SK-N-SH treated with all-trans-retinoic acid at 6 μM for 48 hours (cell line): Measurements from ENCODE around the gene MRAS.

Experiments
- ARNTL ChIP-seq: fragments of 450-650 bp; formaldehyde crosslinking; IDR thresholded peaks from 2 replicates; pipeline ENCODE4 v1.5.0; 2020; ENCODE audit warnings: low read depth, mild to moderate bottlenecking, moderate library complexity, borderline replicate concordance
- BACH2 ChIP-seq: fragments of 250-450 bp; sonication (Bioruptor Pico); IDR thresholded peaks from 2 replicates; pipeline ENCODE4 v1.9.0; 2021; ENCODE audit warnings: mild to moderate bottlenecking, borderline replicate concordance
- CREB5 ChIP-seq: fragments of 250-450 bp; sonication (Bioruptor Pico); IDR thresholded peaks from 2 replicates; pipeline ENCODE4 v1.5.1; 2020; ENCODE audit warnings: low read depth, mild to moderate bottlenecking, moderate library complexity
- CSRNP3 ChIP-seq: fragments of 250-450 bp; sonication (Bioruptor Pico); IDR thresholded peaks from 2 replicates; pipeline ENCODE4 v1.5.1; 2021; ENCODE audit warnings: mild to moderate bottlenecking, moderate library complexity
- GLIS3 ChIP-seq: fragments of 250-450 bp; sonication (Bioruptor Pico); IDR thresholded peaks from 2 replicates; pipeline ENCODE4 v1.5.0; 2020; ENCODE audit warnings: mild to moderate bottlenecking, moderate library complexity
- ISL1 ChIP-seq: fragments of 250-450 bp; sonication (Bioruptor Pico); IDR thresholded peaks from 2 replicates; pipeline ENCODE4 v2.1.2; 2022; ENCODE audit warnings: mild to moderate bottlenecking, moderate library complexity
- PATZ1 ChIP-seq: fragments of 250-450 bp; sonication (Bioruptor Pico); IDR thresholded peaks from 2 replicates; pipeline ENCODE4 v1.8.0; 2020; ENCODE audit warnings: mild to moderate bottlenecking, moderate library complexity, borderline replicate concordance
- POU6F1 ChIP-seq: fragments of 250-450 bp; sonication (Bioruptor Pico); IDR thresholded peaks from 2 replicates; pipeline ENCODE4 v1.8.0; 2021; ENCODE audit warnings: low read depth, mild to moderate bottlenecking, moderate library complexity, borderline replicate concordance
- PPARA ChIP-seq: fragments of 250-450 bp; sonication (Bioruptor Pico); IDR thresholded peaks from 2 replicates; pipeline ENCODE4 v1.5.0; 2020; ENCODE audit warnings: mild to moderate bottlenecking, borderline replicate concordance
- RARB ChIP-seq: fragments of 250-450 bp; sonication (Bioruptor Pico); IDR thresholded peaks from 2 replicates; pipeline ENCODE4 v1.8.0; 2021; ENCODE audit warnings: mild to moderate bottlenecking, moderate library complexity
- TSHZ2 ChIP-seq: fragments of 250-450 bp; sonication (Bioruptor Pico); IDR thresholded peaks from 2 replicates; pipeline ENCODE4 v1.5.0; 2020; ENCODE audit warnings: mild to moderate bottlenecking, moderate library complexity
- ZFP3 ChIP-seq: fragments of 250-450 bp; sonication (Bioruptor Pico); IDR thresholded peaks from 2 replicates; pipeline ENCODE4 v1.5.0; 2020; ENCODE audit warnings: mild to moderate bottlenecking, moderate library complexity
- ZFP30 ChIP-seq: fragments of 450-650 bp; formaldehyde crosslinking; IDR thresholded peaks from 2 replicates; pipeline ENCODE4 v1.5.0; 2022; ENCODE audit warnings: mild to moderate bottlenecking, moderate library complexity
- ZNF8 ChIP-seq: fragments of 450-650 bp; formaldehyde crosslinking; IDR thresholded peaks from 2 replicates; pipeline ENCODE4 v1.5.0; 2020; ENCODE audit warnings: mild to moderate bottlenecking, moderate library complexity

GRCh38 chr3:138443521-138444503 is 95.4 kb downstream of the MRAS start:
- no peak for TF ChIP-seq ZFP30 (CRISPR knock-in tag)
- TF ChIP-seq ZNF8 (CRISPR knock-in tag) = no peak
- TF ChIP-seq GLIS3 (CRISPR knock-in tag) = no peak
- no peak for TF ChIP-seq CREB5
- TF ChIP-seq TSHZ2 (CRISPR knock-in tag) = no peak
- no peak for TF ChIP-seq POU6F1 (CRISPR knock-in tag)
- TF ChIP-seq ZFP3 = no peak
- TF ChIP-seq ISL1 (CRISPR knock-in tag) = no peak
- no peak for TF ChIP-seq PATZ1 (CRISPR knock-in tag)
- no peak for TF ChIP-seq ARNTL (CRISPR knock-in tag)
- TF ChIP-seq BACH2 (CRISPR knock-in tag) = no peak
- TF ChIP-seq RARB = no peak
- TF ChIP-seq CSRNP3 = no peak
- TF ChIP-seq PPARA (CRISPR knock-in tag) = no peak
